GM12878 (cell line): ENCODE data around the gene NDUFV3. TPM values are rescaled to one million over a fixed set of nuclear protein-coding genes. Genes with fewer than 3 reads are reported as not detected.

ENCODE experiments used
- ATF7 ChIP-seq: fragments of 450-650 bp; IDR thresholded peaks from 2 replicates; pipeline ENCODE4 v1.6.1; 2016; ENCODE audit warnings: low read depth, mild to moderate bottlenecking
- BCL3 ChIP-seq: IDR thresholded peaks from 2 replicates; pipeline ENCODE4 v1.6.1; 2011; ENCODE audit warnings: borderline replicate concordance, low read depth, mild to moderate bottlenecking, moderate library complexity, low read length; ENCODE audit not compliant: insufficient read depth, poor library complexity, severe bottlenecking
- BMI1 ChIP-seq: fragments of 450-650 bp; IDR thresholded peaks from 2 replicates; pipeline ENCODE4 v1.6.1; 2016; ENCODE audit warnings: mild to moderate bottlenecking, moderate library complexity, borderline replicate concordance
- CBX3 ChIP-seq: fragments of 200-600 bp; sonication (generic); IDR thresholded peaks from 2 replicates; pipeline ENCODE4 v1.6.1; 2016; ENCODE audit warnings: low read depth, borderline replicate concordance
- CTCF ChIP-seq, 3 experiments: IDR thresholded peaks in 2 of 3; conservative IDR thresholded peaks in 1 of 3; 2 replicates each; pipeline ENCODE4 v1.5.1; 2011; ENCODE audit warnings: low read depth in 3 of 3, low read length in 3 of 3, mild to moderate bottlenecking in 3 of 3, control low read depth in 2 of 3, moderate library complexity in 2 of 3, inconsistent platforms in 1 of 3, mixed read lengths in 1 of 3; ENCODE audit not compliant: control insufficient read depth in 2 of 3, insufficient read depth in 1 of 3; ENCODE audit errors: extremely low read depth in 1 of 3
- ELK1 ChIP-seq: IDR thresholded peaks from 2 replicates; pipeline ENCODE4 v1.6.1; 2012; ENCODE audit warnings: low read depth, low read length, improper control_type of control experiment
- FOXK2 ChIP-seq: fragments of 450-650 bp; IDR thresholded peaks from 2 replicates; pipeline ENCODE4 v1.6.1; 2017; ENCODE audit warnings: mild to moderate bottlenecking, moderate library complexity
- HDAC6 ChIP-seq: fragments of 200-600 bp; sonication (generic); IDR thresholded peaks from one replicate; pipeline ENCODE4 v1.8.0; 2017; ENCODE audit warnings: antibody characterized with exemption; ENCODE audit not compliant: unreplicated experiment
- JUNB ChIP-seq: IDR thresholded peaks from 2 replicates; pipeline ENCODE4 v1.6.1; 2016; ENCODE audit warnings: antibody characterized with exemption, mild to moderate bottlenecking
- NFIC ChIP-seq: IDR thresholded peaks from 2 replicates; pipeline ENCODE4 v1.6.1; 2012; ENCODE audit warnings: low read depth, mild to moderate bottlenecking, inconsistent platforms, low read length, moderate library complexity
- NFXL1 ChIP-seq: fragments of 450-650 bp; IDR thresholded peaks from 2 replicates; pipeline ENCODE4 v1.6.1; 2017; ENCODE audit warnings: antibody characterized with exemption, mild to moderate bottlenecking, borderline replicate concordance
- POLR2AphosphoS2 ChIP-seq: IDR thresholded peaks from 2 replicates; pipeline ENCODE4 v1.6.1; 2011; ENCODE audit warnings: low read depth, mild to moderate bottlenecking, low read length, improper control_type of control experiment, moderate library complexity
- POLR2AphosphoS5 ChIP-seq: IDR thresholded peaks from 2 replicates; pipeline ENCODE4 v1.6.1; 2011; ENCODE audit warnings: mild to moderate bottlenecking, low read length, inconsistent platforms
- RELB ChIP-seq: fragments of 450-650 bp; IDR thresholded peaks from 2 replicates; pipeline ENCODE4 v1.6.1; 2017; ENCODE audit warnings: low read depth, mild to moderate bottlenecking, moderate library complexity
- SMC3 ChIP-seq: IDR thresholded peaks from 2 replicates; pipeline ENCODE4 v1.6.1; 2011; ENCODE audit warnings: low read length, improper control_type of control experiment, borderline replicate concordance
- SUZ12 ChIP-seq: fragments of 200-600 bp; sonication (generic); IDR thresholded peaks from one replicate; pipeline ENCODE4 v1.6.1; 2018; ENCODE audit warnings: antibody characterized with exemption, mild to moderate bottlenecking; ENCODE audit not compliant: unreplicated experiment
- ZZZ3 ChIP-seq: IDR thresholded peaks from 2 replicates; pipeline ENCODE4 v1.6.1; 2011; ENCODE audit warnings: low read depth; ENCODE audit not compliant: control insufficient read depth, insufficient read length
- polyA plus RNA-seq, 11 experiments: library from polyadenylated mRNA; depleted of rRNA in 4 of 11; unstranded in 6 of 11; stranded (reverse) in 5 of 11; fragments of >200 nt; fragmentation: Nextera tagmentation in 4 of 11; fragmentation: Illumina TruSeq in 1 of 11; extraction: Ambion mirVana in 4 of 11; extraction: Trizol in 1 of 11; gene quantifications; 1 replicate in 1 of 11; 2 replicates in 10 of 11; pipeline versions ENCODE4 v1.2.1 to v1.2.3, GENCODE V29; 2011 to 2016; ENCODE audit warnings: inconsistent platforms in 2 of 11, missing spikeins in 2 of 11, low read depth in 1 of 11
- total RNA-seq, 4 experiments: library from RNA; depleted of rRNA in 3 of 4; stranded (reverse); fragments of >200 nt in 3 of 4; fragmentation: Illumina TruSeq in 1 of 4; extraction: Trizol in 1 of 4; gene quantifications; 2 replicates each; pipeline versions ENCODE4 v1.2.1 to v1.2.3, GENCODE V29; 2013 to 2021
- TF ChIP-seq, protein P1 (sequence below): fragments of 450-650 bp; formaldehyde crosslinking; IDR thresholded peaks from 2 replicates; pipeline ENCODE4 v1.4.0; 2020; ENCODE audit warnings: mild to moderate bottlenecking, moderate library complexity

NDUFV3 gene
- total and polyA plus RNA-seq, 10 of the 15 experiments (the other 5 are each of a cell fraction or from before 2014, with no cell fraction given) = 7.0 to 44.7 (median 29.9) TPM

- TF ChIP-seq, protein P1, sequence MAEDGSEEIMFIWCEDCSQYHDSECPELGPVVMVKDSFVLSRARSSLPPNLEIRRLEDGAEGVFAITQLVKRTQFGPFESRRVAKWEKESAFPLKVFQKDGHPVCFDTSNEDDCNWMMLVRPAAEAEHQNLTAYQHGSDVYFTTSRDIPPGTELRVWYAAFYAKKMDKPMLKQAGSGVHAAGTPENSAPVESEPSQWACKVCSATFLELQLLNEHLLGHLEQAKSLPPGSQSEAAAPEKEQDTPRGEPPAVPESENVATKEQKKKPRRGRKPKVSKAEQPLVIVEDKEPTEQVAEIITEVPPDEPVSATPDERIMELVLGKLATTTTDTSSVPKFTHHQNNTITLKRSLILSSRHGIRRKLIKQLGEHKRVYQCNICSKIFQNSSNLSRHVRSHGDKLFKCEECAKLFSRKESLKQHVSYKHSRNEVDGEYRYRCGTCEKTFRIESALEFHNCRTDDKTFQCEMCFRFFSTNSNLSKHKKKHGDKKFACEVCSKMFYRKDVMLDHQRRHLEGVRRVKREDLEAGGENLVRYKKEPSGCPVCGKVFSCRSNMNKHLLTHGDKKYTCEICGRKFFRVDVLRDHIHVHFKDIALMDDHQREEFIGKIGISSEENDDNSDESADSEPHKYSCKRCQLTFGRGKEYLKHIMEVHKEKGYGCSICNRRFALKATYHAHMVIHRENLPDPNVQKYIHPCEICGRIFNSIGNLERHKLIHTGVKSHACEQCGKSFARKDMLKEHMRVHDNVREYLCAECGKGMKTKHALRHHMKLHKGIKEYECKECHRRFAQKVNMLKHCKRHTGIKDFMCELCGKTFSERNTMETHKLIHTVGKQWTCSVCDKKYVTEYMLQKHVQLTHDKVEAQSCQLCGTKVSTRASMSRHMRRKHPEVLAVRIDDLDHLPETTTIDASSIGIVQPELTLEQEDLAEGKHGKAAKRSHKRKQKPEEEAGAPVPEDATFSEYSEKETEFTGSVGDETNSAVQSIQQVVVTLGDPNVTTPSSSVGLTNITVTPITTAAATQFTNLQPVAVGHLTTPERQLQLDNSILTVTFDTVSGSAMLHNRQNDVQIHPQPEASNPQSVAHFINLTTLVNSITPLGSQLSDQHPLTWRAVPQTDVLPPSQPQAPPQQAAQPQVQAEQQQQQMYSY (CRISPR knock-in tag) = no peak
- no peak for TF ChIP-seq HDAC6
- TF ChIP-seq NFIC = no peak
- no peak for TF ChIP-seq CBX3
- no peak for TF ChIP-seq SMC3
- TF ChIP-seq BMI1 = no peak
- TF ChIP-seq ATF7 = peak; percentile 96
- no peak for TF ChIP-seq ZZZ3
- no peak for TF ChIP-seq CTCF (IDR thresholded peaks at IDR 0.05 in 2 of 3, conservative IDR thresholded peaks at IDR 0.05 in 1 of 3; ENCODE audit: control insufficient read depth in 2 of 3, extremely low read depth in 1 of 3, insufficient read depth in 1 of 3, low read depth in 3 of 3, low read length in 3 of 3)
- peak; percentile 92 for TF ChIP-seq RELB
- TF ChIP-seq NFXL1 = no peak
- TF ChIP-seq SUZ12 = no peak
- TF ChIP-seq JUNB = no peak
- no peak for TF ChIP-seq ELK1
- TF ChIP-seq POLR2AphosphoS2 = peak; percentile 92
- TF ChIP-seq FOXK2 = peak; percentile 96
- TF ChIP-seq BCL3 = peak; percentile 27
- TF ChIP-seq POLR2AphosphoS5 = peak; percentile 99
These were observed 13.9 kb upstream of the NDUFV3 start, which contains the start of gene WDR4 (continued) for GRCh38 chr21:42878993-42879787.
